Activated T-helper 1 cell treated with Interleukin-2 at 50 U/mL for 16 hours (primary cell): ENCODE results near the gene SLC7A4.
"Not testable (repeated sequence)": the region's sequence is repeated elsewhere in the genome, so short reads cannot be mapped to it uniquely, and the experiment has no call there.

ENCODE experiments used
- DNase-seq: peaks from one replicate; pipeline ENCODE4 v3.0.0-alpha.2; 2020; ENCODE audit warnings: low read depth

SLC7A4 gene

DNA sequence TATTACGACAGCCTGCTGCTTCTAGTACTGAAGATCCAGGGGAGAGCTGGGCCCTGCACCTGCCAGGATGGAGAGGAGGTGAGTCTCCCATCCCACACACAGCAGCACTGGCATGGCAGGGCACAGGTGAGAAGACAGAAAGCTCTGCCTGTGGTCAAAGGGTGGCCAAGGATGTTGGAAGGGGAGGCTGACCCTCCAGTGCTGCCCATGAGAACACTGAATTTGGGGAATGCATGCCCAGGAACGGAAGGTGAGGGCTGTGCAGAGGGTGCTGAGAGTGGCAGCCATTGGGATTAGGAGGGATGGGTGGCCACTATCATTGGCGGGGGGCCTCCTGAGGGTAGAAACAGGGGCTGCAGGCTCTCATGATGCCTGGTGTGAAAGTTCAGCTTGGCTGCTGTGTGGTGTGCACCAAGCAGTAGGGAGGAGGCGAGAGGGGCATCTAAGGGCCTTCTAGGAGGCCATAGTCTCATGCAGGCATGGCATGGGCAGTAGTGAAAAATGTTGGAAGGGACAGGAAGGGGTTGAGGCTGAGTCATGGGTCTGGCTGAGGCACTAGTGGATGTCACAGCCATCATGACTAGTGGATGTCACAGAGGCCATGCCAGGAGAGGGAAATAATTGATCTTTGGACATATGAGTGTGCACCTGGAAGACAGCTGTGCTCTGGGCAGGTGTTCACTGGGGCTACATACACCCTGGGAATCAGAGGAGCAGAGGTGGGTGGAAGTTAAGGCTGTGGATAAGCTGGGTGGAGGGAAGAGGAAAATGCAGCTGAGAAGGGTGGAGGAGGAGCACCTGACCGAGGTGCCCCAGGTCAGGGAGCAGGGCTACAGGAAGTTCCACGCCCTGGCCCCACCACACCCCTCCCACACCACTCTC, 10.9 kb upstream of the SLC7A4 start:
- DNase-seq, result no peak

DNA sequence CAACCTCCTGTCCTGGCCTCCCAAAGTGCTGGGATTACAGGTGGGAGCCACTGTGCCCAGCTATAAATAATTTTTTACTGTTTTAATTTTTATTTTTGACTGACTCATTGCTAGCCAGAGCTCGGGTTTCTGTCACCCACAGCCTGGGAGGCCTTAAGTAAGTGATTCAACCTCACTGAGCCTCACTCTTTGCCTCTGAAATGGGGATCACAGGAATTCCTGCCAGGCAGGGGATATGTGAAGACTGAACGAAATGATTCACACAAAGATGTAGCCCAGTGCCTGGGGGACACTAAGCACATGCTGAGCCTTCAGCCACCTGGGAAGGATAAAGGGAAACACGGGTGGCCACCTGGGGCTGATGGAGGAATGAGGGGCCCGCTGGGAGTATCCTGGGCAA, 9.6 kb upstream of the SLC7A4 start:
- DNase-seq, result no peak

DNA sequence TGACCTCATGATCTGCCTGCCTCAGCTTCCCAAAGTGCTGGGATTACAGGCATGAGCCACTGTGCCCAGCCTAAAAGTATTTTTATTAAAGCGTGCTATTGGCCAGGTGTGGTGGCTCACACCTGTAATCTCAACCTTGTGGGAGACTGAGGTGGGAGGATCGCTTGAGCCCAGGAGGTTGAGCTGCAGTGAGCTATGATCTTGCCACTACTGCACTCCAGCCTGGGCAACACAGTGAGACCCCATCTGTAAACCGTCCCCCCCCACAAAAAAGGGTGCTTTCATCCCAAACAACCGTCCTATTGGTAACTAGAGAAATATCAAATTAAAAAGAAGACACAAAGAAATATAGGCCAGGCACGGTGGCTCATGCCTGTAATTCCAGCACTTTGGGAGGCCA, 6.8 kb upstream of the SLC7A4 start:
- not testable (repeated sequence) for DNase-seq

DNA sequence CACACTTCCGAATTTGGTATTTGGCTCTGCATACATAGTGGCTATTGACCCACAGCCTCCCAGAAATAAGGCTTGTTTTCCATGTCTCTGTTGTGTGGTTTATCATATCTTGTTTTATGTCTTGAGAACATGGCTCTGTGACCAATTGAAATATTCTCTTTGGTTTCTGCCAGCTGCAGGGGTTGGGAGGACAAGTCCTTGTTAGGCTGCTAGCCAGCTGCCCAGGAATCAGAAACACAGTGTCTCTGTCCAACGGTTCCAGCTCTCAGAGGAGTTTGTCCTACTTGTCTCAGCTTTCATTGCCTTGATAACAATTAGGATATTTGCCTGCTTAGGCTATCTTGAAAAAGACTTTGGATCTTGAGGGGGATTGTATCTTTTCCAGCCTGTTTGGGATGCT, 6.0 kb upstream of the SLC7A4 start:
- no peak for DNase-seq

DNA sequence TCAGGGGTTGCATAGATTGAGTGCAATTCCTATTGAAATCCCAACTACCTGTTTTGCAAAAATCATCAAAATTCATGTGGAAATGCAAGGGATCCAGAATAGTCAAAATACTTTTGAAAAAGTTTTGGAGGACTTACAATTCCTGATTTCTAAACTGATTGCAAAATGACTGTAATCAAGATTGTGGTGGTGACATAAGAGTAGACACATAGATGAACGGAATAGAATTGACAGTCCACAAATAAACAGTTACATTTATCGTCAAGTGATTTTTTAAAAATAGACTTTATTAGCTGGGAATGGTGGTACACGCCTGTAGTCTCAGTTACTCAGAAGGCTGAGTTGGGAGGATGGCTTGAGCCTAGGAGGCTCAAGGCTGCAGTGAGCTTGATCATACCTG, 2.6 kb upstream of the SLC7A4 start:
- no peak for DNase-seq

DNA sequence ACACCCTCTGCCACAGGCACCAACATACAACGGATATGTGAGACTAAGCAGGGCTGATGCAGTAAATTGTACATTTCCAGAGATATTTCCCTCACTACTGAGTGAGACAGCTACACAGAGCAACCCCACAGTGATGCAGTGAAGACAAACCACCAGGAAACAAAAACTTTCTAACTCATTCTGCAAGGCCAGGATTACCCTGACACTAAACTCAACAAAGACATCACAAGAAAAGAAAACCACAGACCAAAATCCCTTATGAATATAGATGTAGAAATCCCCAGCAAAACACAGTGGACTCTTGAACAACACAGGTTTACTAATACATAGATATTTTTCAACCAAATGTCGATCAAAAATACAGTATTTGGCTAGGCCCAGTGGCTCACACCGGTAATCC, 1.5 kb upstream of the SLC7A4 start:
- DNase-seq, result no peak

DNA sequence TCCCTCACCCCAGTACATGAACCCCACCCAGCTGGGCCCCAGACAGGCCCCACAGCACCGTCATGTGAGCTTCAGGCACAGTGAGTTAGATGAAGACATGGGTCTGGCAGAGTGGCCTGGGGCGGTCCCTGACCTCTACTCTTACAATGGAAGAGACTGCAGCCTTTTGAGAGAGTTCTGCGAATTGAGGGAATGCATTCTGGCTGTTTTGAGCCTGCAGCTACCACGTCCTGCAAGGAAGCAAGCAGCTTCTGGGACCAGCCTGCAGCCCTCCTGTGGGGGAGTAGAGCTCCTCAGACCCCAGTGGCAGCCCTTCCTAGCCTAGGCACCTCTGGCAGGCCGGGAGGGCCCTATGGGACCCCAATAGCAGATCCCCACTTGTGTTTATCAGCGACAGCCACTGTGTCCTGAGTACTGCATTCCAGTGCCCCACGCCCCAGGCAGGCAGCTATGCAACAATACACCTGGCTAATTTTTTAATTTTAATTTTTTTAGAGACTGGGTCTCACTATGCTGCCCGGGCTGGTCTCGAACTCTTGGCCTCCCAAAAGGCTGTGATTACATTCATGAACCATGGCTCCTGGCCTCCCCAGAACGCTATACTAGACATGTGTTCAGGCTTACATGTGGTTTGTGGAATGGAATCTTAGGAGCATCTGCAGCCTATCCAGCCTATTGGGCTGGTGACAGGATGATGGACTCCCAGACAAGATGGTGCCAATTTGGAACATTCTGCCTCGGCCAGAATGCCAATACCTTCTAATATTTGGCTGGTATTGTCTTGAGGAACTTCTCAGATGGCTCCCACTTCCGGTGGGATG, 717 bp upstream of the SLC7A4 start:
- no peak for DNase-seq

DNA sequence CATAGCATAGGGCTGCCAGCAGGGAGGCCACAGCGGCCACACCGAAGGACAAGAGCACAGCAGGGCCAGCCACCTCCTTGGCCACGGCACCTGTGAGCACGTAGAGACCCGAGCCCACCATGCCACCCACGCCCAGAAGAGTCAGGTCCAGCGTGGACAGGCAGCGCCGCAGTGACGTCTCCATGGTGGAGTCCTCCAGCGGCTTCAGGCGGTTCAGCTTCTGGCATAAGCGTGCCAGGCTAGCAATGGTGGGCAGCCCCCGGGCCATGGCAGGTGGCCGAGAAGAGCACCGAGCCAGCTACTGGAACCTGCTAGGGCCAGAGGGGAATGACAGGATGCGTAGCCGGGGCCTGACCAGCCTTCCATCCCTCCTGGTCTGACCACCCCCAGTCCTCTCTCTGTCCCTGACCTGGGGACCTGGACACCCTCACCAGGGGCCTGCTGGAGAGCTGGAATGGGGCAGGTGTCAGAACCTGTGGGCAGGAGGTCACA, 770 bp downstream of the SLC7A4 start:
- no peak for DNase-seq

DNA sequence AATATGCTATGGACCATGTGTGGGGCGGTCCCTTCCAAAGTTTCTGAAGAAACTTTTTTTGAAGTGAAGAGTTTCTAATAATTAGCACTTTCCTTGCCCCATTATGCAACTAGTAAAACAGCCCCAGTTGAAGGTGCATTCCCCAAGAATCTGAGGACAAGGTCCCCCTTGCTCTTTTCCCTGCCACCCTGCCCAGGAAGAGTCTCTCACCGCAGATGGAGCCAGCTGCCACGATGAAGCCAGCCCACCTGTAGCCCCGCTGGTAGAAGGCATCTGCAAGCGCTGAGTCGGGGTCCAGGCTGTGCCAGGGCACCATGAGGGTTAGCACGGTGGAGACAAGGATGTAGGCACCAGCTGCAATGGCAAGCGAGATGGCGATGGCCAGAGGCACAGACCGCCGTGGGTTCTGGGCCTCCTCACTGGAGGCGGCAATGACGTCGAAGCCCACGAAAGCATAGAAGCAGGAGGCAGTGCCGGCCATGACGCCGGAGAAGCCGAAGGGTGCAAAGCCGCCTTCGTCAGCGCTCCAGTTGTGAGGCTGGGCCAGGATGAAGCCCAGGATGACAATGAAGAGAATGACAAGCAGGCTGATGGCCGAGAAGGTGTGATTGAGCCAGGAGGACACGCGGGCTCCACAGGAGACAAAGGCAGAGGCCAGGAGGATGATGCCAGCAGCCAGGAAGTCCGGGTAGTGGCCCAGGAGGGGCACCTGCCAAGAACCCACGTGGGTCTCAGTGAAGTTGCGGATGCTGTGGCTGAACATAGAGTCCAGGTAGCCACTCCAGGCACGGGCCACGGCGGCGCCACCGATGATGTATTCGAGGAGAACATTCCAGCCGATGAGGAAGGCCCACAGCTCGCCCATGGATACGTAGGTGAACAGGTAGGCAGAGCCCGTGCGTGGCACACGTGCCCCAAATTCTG, 1.5 kb downstream of the SLC7A4 start:
- DNase-seq, result no peak

DNA sequence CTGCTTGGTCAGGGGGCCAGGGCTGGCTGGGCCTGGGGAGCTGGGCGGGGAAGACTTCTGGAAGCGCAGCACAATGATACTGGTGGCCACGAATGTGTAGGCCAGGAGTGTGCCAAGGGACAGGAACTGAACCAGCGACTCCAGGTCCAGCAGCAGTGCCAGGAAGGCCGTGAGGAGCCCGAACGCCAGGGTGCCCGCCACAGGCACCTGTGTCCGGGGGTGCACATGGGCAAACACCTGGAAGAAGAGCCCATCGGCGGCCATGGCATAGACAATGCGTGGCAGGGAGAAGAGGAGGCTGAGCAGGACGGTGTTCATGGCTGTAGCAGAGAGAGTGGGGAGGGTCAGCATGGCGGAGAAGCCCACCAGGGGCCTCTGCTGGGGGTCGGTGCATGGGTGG, 2.3 kb downstream of the SLC7A4 start:
- DNase-seq, result no peak

DNA sequence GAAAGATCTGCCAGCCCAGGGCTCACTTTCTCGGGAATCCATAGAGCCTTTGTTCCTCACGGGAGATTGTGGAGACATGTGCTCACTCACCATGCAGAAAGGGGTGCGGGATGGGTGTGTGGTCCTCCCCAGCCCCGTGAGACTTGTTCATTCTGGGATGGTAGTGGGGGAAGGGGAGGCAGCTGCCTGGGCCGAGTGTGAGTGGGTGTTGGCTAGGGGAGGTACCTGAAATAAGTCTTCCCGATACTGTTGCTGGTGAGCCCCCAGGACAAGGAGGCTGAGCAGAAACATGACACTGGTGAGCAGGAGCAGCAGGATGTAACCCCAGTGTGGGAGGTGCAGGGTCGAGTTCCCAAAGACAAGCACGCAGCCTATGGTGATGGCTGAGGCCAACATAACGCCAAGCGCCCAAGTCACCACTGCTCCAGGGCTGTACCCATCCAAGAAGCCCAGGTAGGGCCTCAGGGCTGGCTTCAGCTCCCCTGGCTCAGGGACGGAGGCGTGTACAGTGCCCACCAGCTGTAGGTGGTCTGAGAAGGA, 2.8 kb downstream of the SLC7A4 start:
- DNase-seq, result no peak

DNA sequence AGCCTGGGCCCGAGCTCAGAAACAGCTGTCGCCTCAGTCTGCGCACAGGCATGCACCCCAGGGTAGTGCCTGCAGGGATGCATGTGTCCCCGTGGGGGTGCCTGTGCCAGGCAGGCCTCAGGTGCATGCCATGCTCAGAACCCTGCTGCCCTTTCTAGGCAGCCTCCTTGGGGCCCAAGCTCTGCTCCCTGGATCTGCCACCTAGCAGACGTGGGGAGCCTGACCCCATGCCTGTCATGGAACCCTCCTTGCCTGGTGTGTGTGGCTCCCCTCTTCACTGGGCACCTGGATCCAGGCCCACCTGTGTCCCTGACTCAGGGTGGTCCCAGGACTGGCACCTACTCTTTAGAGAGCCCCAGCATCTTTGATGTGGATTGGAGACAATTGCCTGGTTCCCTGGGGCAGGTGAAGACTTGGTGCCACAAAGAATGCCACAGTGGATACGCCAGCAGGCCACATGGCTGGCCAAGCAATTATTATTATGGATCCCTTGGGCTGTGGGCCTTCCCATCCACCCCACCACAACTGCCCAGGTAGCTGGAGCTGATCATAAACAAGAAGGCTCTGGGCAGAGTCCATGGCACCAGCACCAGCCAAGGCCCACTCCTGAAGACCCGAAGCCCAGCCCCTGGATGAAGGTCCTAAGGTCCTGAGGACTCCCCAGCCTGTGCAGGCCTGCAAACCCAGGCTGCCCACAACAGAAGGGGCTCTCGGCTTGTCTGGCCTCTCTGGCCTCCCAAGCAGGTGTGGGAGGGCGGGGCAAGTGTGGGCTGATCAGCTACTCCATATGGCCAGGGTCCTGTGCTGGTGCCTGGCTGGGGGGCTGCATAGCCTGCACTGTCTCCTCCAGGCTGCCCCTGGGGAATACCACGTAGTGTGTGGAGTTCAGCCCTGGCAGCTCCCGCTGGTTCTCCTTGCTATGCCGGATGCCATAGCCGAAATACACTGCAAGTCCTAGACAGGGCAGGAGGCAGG, 3.8 kb downstream of the SLC7A4 start:
- no peak for DNase-seq

DNA sequence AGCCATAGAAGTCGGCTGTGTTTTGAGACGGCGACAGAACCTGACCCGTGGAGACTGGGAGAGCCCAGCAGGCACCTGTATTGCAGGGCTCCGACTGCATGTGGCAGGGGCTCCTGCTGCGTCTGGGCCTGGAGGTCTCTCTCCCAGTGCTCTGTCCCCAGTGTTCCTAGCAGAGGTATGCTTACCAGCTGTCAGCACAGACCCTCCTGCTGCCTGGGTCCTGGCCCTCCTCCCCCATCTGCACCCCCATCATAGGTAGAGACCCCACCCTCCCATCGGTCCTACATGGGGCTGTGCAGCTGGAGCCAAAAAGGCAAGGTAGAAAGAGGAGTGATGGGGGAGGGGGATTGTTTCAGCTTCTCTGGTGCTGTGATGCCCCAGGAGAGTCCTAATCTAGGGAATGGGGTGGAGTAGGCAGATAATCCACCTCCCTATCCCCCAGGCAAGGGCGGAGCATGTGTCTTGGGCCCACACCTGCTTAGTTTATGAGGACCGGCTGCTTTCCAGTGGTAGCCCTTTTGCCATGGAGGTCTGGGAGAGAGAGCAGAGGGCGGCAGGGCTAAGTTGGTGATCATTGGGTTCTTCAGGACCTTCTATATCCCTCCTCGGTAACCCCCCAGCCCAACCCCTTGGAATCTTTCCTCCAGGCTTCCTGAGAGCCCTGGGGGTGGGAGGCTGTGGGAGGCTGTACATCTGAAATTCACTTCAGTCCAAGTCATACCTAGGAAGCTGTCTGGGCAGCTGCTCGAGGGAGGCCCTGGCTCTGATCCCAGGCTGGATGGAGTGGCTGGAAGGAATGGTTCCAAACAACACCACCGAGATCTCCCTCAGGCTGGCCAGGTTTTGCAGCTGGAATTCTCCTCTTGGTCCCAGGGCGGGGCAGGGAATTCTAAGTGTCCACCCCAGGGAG, 5.3 kb downstream of the SLC7A4 start:
- no peak for DNase-seq

DNA sequence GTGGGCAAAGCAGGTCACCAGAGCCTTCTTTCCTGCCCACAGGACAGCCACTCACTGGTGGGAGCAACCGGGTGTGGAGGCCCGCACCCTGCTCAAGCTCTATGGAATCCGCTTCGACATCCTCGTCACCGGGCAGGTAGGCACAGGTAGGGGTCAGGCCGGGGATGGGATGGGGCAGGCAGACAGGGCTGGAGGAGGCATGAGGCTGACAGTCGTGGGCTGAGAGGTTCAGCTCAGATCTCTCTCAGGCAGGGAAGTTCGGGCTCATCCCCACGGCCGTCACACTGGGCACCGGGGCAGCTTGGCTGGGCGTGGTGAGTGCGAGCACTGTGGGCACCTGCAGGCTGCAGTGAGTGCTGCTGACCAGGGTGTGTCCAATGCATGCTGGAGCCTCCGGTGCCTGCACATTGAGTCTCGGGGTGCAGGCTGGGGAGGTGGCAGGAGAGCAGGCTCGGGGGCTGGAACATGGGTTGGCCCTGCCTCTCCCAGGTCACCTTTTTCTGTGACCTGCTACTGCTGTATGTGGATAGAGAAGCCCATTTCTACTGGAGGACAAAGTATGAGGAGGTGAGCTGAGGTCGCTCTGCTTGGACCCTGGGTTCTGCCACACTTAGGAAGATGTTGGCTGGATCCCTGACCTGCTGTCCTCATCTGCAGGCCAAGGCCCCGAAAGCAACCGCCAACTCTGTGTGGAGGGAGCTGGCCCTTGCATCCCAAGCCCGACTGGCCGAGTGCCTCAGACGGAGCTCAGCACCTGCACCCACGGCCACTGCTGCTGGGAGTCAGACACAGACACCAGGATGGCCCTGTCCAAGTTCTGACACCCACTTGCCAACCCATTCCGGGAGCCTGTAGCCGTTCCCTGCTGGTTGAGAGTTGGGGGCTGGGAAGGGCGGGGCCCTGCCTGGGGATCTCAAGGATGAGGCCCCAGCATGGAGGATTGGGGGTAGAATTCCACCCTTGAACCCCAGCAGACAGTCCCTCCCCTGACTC, 6.3 kb downstream of the SLC7A4 start:
- DNase-seq, result no peak

DNA sequence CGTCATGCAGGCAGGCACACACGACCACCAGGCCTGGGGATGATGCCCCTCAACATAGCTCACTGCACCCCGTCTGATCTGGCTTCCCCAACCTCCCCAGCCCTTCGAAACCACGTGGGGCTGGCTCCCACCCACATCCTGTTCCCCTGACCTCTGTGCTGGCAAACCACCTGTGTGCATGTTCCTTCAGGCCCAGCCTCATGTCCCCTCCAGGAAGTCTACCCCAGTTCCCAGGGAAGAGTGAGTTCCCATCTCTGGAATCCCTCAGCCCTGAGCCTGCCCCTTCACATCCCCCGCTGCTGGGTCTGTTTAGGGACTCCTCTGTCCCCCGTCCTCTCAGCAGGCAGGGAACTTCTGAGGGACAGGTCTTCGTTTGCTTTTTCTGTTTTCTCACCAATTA, 7.1 kb downstream of the SLC7A4 start:
- no peak for DNase-seq

DNA sequence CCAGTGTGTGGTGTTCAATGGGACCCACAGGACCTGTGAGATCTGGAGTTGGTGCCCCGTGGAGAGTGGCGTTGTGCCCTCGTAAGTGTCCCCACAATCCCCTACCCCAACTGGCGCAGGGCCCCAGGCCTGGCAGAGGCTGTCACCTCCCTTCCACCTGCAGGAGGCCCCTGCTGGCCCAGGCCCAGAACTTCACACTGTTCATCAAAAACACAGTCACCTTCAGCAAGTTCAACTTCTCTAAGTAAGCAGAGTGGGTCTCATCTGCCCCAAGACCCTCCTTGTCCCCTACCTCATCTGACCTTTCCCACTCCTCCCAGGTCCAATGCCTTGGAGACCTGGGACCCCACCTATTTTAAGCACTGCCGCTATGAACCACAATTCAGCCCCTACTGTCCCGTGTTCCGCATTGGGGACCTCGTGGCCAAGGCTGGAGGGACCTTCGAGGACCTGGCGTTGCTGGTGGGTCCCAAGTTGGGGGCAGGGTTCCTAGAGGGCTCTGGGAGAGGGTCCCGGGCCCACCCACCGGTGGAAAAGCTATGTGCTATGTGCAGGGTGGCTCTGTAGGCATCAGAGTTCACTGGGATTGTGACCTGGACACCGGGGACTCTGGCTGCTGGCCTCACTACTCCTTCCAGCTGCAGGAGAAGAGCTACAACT, 9.3 kb downstream of the SLC7A4 start:
- no peak for DNase-seq

DNA sequence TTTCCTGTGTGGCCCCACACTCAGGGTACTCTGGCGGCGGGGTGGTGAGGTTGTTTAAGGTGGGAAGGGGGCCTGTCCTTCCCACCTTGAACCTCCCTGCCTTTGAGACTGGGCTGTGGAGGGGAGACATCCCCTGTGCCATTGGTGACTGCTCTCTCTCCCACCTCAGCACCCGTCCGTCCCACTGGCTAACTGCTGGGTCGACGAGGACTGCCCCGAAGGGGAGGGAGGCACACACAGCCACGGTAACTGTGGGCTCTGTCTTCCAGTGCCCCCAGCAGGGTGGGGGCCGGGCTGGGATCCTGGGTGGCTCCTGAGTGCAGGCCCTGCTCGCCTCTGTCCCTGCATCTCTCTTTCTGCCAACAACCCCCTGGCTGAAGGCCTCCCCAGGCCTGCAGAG, 9.9 kb downstream of the SLC7A4 start:
- DNase-seq, result no peak
